HG03565 (cell line): ENCODE results near the gene TMTC1.

Source experiments
- ATAC-seq: cut with Tn5 transposase; IDR thresholded peaks from one replicate; pipeline ENCODE4 v1.9.1; 2021; ENCODE audit warnings: mild to moderate bottlenecking, moderate library complexity; ENCODE audit not compliant: unreplicated experiment

Gene TMTC1

GRCh38 chr12:29497588-29497987, 286.2 kb downstream of the TMTC1 start, which contains the start of gene OVCH1:
Gene OVCH1 (minus strand): TSS chr12:29497686. CDS start chr12:29497686, 0 bp downstream.
- ATAC-seq: no peak

GRCh38 chr12:29492891-29493290, 290.9 kb downstream of the TMTC1 start:
- ATAC-seq: no peak

GRCh38 chr12:29486972-29487371, 296.8 kb downstream of the TMTC1 start:
- ATAC-seq: no peak

GRCh38 chr12:29463198-29463597, 320.5 kb downstream of the TMTC1 start:
- ATAC-seq: no peak

GRCh38 chr12:29460082-29460481, 323.7 kb downstream of the TMTC1 start:
- ATAC-seq: no peak

- no peak for ATAC-seq
These were observed 328.7 kb downstream of the TMTC1 start for GRCh38 chr12:29455087-29455486.

GRCh38 chr12:29451888-29452287, 331.9 kb downstream of the TMTC1 start:
- ATAC-seq: no peak
